ENCODE data around the gene NFIA.

GRCh38 chr1:61356016-61356415, 273.7 kb downstream of the NFIA start:
- TF ChIP-seq POLR2AphosphoS5 (IDR thresholded peaks at IDR 0.05; ENCODE audit: low read depth, low read length) (no peak), POLR2A (IDR thresholded peaks at IDR 0.05; ENCODE audit: low read depth, low read length) (no peak)

Measured in GM12892 (cell line).